Bronchial epithelial cell (primary cell): ENCODE results near the gene VWF. TPM values are rescaled to one million over a fixed set of nuclear protein-coding genes. Genes with fewer than 3 reads are reported as not detected.

ENCODE experiments used
- DNase-seq: peaks from one replicate; pipeline ENCODE4 v3.0.0-alpha.2; 2010; ENCODE audit warnings: low read depth
- FAIRE-seq: peaks from 2 replicates; lab custom pipeline; 2011; peaks lifted over from hg19 to GRCh38; lab: Jason Lieb, UNC
- H3K27me3 ChIP-seq: 2 replicates; pipeline ENCODE4 v1.5.1; 2011; ENCODE audit warnings: low read length; ENCODE audit not compliant: control insufficient read depth, insufficient read depth
- H3K36me3 ChIP-seq: 2 replicates; pipeline ENCODE4 v1.5.1; 2011; ENCODE audit warnings: low read length; ENCODE audit not compliant: control insufficient read depth, insufficient read depth
- H3K4me3 ChIP-seq: 2 replicates; pipeline ENCODE4 v1.5.1; 2011; ENCODE audit warnings: mild to moderate bottlenecking, low read depth, low read length, control low read depth
- CTCF ChIP-seq: IDR thresholded peaks from 2 replicates; pipeline ENCODE4 v1.5.1; 2011; ENCODE audit warnings: mild to moderate bottlenecking, moderate library complexity, low read length, control low read depth, inconsistent platforms; ENCODE audit not compliant: insufficient read depth, severe bottlenecking
- total RNA-seq: library from RNA; depleted of rRNA; stranded (reverse); fragments of >200 nt; gene quantifications from 2 replicates; pipeline ENCODE4 v1.2.1, GENCODE V29; 2014

VWF gene
- total RNA-seq, 1 donor from 2014 or later: 0.26 TPM

GRCh38 chr12:5948696-5949095 is 175.8 kb downstream of the VWF start:
- no peaks in the 10 kb centered on the region for H3K36me3 ChIP-seq
- TF ChIP-seq CTCF: no peak
- FAIRE-seq: no peak
- H3K4me3 ChIP-seq: no peak overlapping the region
- DNase-seq: no peak
- peaks cover 19% of the 10 kb centered on the region for H3K27me3 ChIP-seq

- peaks cover 19% of the 10 kb centered on the region for H3K27me3 ChIP-seq
- no peak for TF ChIP-seq CTCF
- no peak overlapping the region for H3K4me3 ChIP-seq
- DNase-seq: no peak
- FAIRE-seq: no peak
- no peaks in the 10 kb centered on the region for H3K36me3 ChIP-seq
Measured at GRCh38 chr12:5947006-5947405, 177.5 kb downstream of the VWF start.

GRCh38 chr12:5946388-5946787 is 178.1 kb downstream of the VWF start:
- H3K36me3 ChIP-seq: no peaks in the 10 kb centered on the region
- no peak overlapping the region for H3K4me3 ChIP-seq
- DNase-seq (no peak), FAIRE-seq (no peak)
- peaks cover 17% of the 10 kb centered on the region for H3K27me3 ChIP-seq
- TF ChIP-seq CTCF: no peak

- Histone ChIP-seq H3K27me3 (peaks cover 17% of the 10 kb centered on the region), H3K36me3 (no peaks in the 10 kb centered on the region), H3K4me3 (peak within 1 kb of the TSS; percentile 17)
- peak; percentile 23 for FAIRE-seq
- DNase-seq: no peak
- TF ChIP-seq CTCF: no peak
Measured at GRCh38 chr12:5945071-5946008, 179.1 kb downstream of the VWF start, which contains the start of gene ANO2. Gene ANO2, minus strand, starts transcription at chr12:5945259. Its CDS starts 42 bp downstream, at chr12:5945217.

GRCh38 chr12:5944688-5945070 is 179.8 kb downstream of the VWF start:
- DNase-seq: no peak
- Histone ChIP-seq H3K36me3 (no peaks in the 10 kb centered on the region), H3K4me3 (peak overlapping the region; percentile 17), H3K27me3 (peaks cover 15% of the 10 kb centered on the region)
- FAIRE-seq: no peak
- no peak for TF ChIP-seq CTCF
